ENCODE results near the gene GPR101. TPM values are rescaled to one million over a fixed set of nuclear protein-coding genes. Genes with fewer than 3 reads are reported as not detected.
A peak's percentile ranks its signal among the peaks of the same experiment; 100 is the strongest.

Gene GPR101
- total RNA-seq: 1 to 10 TPM in 1 of 5 donors, not detected in 4; 1.1 TPM
- not detected for total RNA-seq (2013)
- 0 to 2.3 (median 0.22) reads per million in 29 experiments for total RNA-seq

- 3% methylated on average over 60 of the region's 68 CpGs for WGBS (ENCODE audit: insufficient coverage)
These were observed at the start of gene GPR101 for GRCh38 chrX:137033774-137034507. TSS of gene GPR101 (minus strand) at chrX:137033995. CDS start at chrX:137031674, 2,321 bp downstream.

GRCh38 chrX:137081239-137081638 is 47.4 kb upstream of the GPR101 start:
- Histone ChIP-seq H3K4me3 (ENCODE audit: control insufficient read depth in 1 of 2, extremely low read depth in 1 of 2, low read length in 1 of 2) (no peak overlapping the region), H3K4me1 (ENCODE audit: control insufficient read depth in 1 of 2, extremely low read depth in 1 of 2, insufficient read depth in 2 of 2, low read length in 2 of 2) (no peaks in the 10 kb centered on the region), H3K27me3 (replicated peaks in 1 of 2; ENCODE audit: control insufficient read depth in 2 of 2, extremely low read depth in 1 of 2, insufficient read depth in 2 of 2, low read length in 1 of 2) (peaks cover 0 to 2% of the 10 kb centered on the region in 2 experiments), H3K9me3 (no peaks in the 10 kb centered on the region), H3K36me3 (ENCODE audit: control insufficient read depth in 2 of 2, extremely low read depth in 1 of 2, insufficient read depth in 1 of 2, low read length in 1 of 2) (no peaks in the 10 kb centered on the region), H3K27ac (ENCODE audit: low read length) (no peak overlapping the region)
- H3K27ac Mint-ChIP-seq: no peak overlapping the region
- CTCF ChIA-PET: no interaction called here
- DNase-seq (no peak), ATAC-seq (replicated peaks in 1 of 4) (no peak)
- H3K27me3 Mint-ChIP-seq: peaks cover 11 to 45% of the 10 kb centered on the region in 2 donors
- H3K4me3 Mint-ChIP-seq: no peak overlapping the region
- no peaks in the 10 kb centered on the region for H3K4me1 Mint-ChIP-seq
- POLR2A ChIA-PET: no interaction called here
- H3K9me3 Mint-ChIP-seq: no peaks in the 10 kb centered on the region
- no CpG with 5 or more reads among the region's 2 CpGs for WGBS (ENCODE audit: insufficient coverage)
- no peaks in the 10 kb centered on the region for H3K36me3 Mint-ChIP-seq

More at GRCh38 chrX:137033774-137034507, at the start of gene GPR101:
- H3K27ac Mint-ChIP-seq: no peak within 1 kb of the TSS
- DNase-seq (peak in 1 of 35 experiments; percentile 27), ATAC-seq (replicated peaks in 1 of 4) (peak in 3 of 4 experiments; percentile 47 to 55 (median 50))
- no peaks in the 10 kb centered on the region for H3K36me3 Mint-ChIP-seq
- Histone ChIP-seq H3K9me3 (no peaks in the 10 kb centered on the region), H3K4me1 (ENCODE audit: control insufficient read depth in 1 of 2, extremely low read depth in 1 of 2, insufficient read depth in 2 of 2, low read length in 2 of 2) (peaks cover 2 to 28% of the 10 kb centered on the region in 2 experiments), H3K36me3 (ENCODE audit: control insufficient read depth in 2 of 2, extremely low read depth in 1 of 2, insufficient read depth in 1 of 2, low read length in 1 of 2) (no peaks in the 10 kb centered on the region), H3K4me3 (ENCODE audit: control insufficient read depth in 1 of 2, extremely low read depth in 1 of 2, low read length in 1 of 2) (peak within 1 kb of the TSS in 1 of 2 donors; percentile 67), H3K27ac (ENCODE audit: low read length) (no peak within 1 kb of the TSS), H3K27me3 (replicated peaks in 1 of 2; ENCODE audit: control insufficient read depth in 2 of 2, extremely low read depth in 1 of 2, insufficient read depth in 2 of 2, low read length in 1 of 2) (peaks cover 20 to 42% of the 10 kb centered on the region in 2 experiments)
- H3K27me3 Mint-ChIP-seq: peaks cover 42 to 47% of the 10 kb centered on the region in 2 donors
- H3K9me3 Mint-ChIP-seq: no peaks in the 10 kb centered on the region
- ChIA-PET POLR2A (no interaction called here), CTCF (interaction anchor here in 1 of 2 donors (1.0 kb wide), 1 partner anchor 19 kb away, joined by 3 read pairs; no protein-coding TSS in a partner anchor)
- H3K4me3 Mint-ChIP-seq: peak within 1 kb of the TSS; percentile 40 to 48 (median 45)
- peaks cover 7 to 15% (median 11%) of the 10 kb centered on the region in 3 donors for H3K4me1 Mint-ChIP-seq

DNA sequence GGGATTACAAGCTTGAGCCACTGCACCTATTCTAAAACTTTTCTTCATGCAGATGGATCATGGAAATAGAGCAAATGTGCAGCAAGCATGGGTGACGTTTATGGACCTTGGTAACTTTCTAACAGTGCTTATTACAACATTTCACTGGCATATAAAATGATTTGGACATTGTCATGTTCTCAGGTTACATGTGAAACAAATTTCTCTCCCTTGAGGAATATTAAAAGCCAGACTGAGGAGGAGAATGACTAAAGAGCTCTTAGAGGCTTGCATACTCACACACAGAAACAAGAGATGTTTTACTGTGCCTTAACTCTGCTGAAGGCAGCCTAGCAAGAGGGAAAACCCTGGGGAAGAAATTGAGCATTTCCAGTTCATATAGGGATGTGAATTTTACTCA is 38.6 kb upstream of the GPR101 start:
- Histone ChIP-seq H3K4me1 (ENCODE audit: control insufficient read depth in 1 of 2, extremely low read depth in 1 of 2, insufficient read depth in 2 of 2, low read length in 2 of 2) (no peaks in the 10 kb centered on the region), H3K36me3 (ENCODE audit: control insufficient read depth in 2 of 2, extremely low read depth in 1 of 2, insufficient read depth in 1 of 2, low read length in 1 of 2) (no peaks in the 10 kb centered on the region), H3K4me3 (ENCODE audit: control insufficient read depth in 1 of 2, extremely low read depth in 1 of 2, low read length in 1 of 2) (no peak overlapping the region), H3K27ac (ENCODE audit: low read length) (no peak overlapping the region), H3K27me3 (replicated peaks in 1 of 2; ENCODE audit: control insufficient read depth in 2 of 2, extremely low read depth in 1 of 2, insufficient read depth in 2 of 2, low read length in 1 of 2) (no peaks in the 10 kb centered on the region), H3K9me3 (no peaks in the 10 kb centered on the region)
- Mint-ChIP-seq H3K27me3 (peaks cover 4 to 9% of the 10 kb centered on the region in 2 donors), H3K4me1 (no peaks in the 10 kb centered on the region), H3K4me3 (no peak overlapping the region), H3K9me3 (no peaks in the 10 kb centered on the region), H3K36me3 (no peaks in the 10 kb centered on the region), H3K27ac (no peak overlapping the region)
- DNase-seq (no peak), ATAC-seq (replicated peaks in 1 of 4) (no peak)
- ChIA-PET CTCF (no interaction called here), POLR2A (no interaction called here)
- no CpG with 5 or more reads among the region's 1 CpG for WGBS (ENCODE audit: insufficient coverage)

DNA sequence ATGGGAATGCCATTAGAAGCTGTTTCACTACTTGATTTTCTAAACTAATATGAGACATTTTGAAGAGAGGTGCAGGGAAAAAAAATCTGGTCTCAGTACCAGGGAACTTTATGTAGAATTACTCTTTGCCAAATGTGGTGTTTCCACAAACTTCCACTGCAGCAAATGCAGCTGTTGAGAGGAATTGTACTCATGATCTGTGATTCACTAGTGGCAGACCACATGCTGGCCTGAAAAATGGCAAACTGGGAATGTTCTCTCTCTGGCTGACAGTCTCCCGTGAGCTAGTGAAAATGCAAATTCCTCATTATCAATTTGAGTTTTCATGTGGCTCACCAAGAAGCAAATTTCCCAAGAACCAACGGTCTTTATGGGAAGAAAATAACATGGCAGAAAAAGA is 37.8 kb upstream of the GPR101 start:
- Mint-ChIP-seq H3K36me3 (no peaks in the 10 kb centered on the region), H3K27ac (no peak overlapping the region), H3K4me1 (no peaks in the 10 kb centered on the region), H3K4me3 (no peak overlapping the region), H3K27me3 (peaks cover 4 to 9% of the 10 kb centered on the region in 2 donors), H3K9me3 (no peaks in the 10 kb centered on the region)
- DNase-seq (no peak), ATAC-seq (replicated peaks in 1 of 4) (no peak)
- CTCF ChIA-PET: no interaction called here
- Histone ChIP-seq H3K9me3 (no peaks in the 10 kb centered on the region), H3K36me3 (ENCODE audit: control insufficient read depth in 2 of 2, extremely low read depth in 1 of 2, insufficient read depth in 1 of 2, low read length in 1 of 2) (no peaks in the 10 kb centered on the region), H3K4me3 (ENCODE audit: control insufficient read depth in 1 of 2, extremely low read depth in 1 of 2, low read length in 1 of 2) (no peak overlapping the region), H3K4me1 (ENCODE audit: control insufficient read depth in 1 of 2, extremely low read depth in 1 of 2, insufficient read depth in 2 of 2, low read length in 2 of 2) (no peaks in the 10 kb centered on the region), H3K27ac (ENCODE audit: low read length) (no peak overlapping the region), H3K27me3 (replicated peaks in 1 of 2; ENCODE audit: control insufficient read depth in 2 of 2, extremely low read depth in 1 of 2, insufficient read depth in 2 of 2, low read length in 1 of 2) (no peaks in the 10 kb centered on the region)
- POLR2A ChIA-PET: no interaction called here
- no CpG with 5 or more reads among the region's 2 CpGs for WGBS (ENCODE audit: insufficient coverage)

DNA sequence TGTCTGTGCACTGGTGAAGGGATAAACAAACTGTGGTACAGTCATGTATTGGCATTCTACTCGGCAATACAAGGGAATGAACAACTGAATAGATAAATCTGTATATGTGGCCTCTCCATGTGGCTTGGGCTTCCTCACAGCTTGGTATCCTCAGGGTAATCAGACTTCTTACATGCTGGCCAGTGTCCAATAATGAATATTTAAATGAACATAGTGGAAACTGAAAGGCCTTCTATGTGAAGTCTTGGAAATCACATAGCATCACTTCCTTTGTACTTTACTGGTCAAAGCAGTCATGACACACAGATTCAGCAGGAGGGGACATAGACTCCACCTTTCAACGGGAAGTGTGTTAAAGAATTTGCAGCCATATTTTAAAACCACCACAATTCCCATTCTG is 33.4 kb upstream of the GPR101 start:
- DNase-seq: no peak
- H3K27ac Mint-ChIP-seq: no peak overlapping the region
- H3K27me3 Mint-ChIP-seq: peaks cover 3 to 24% of the 10 kb centered on the region in 2 donors
- no peak overlapping the region for H3K27ac ChIP-seq (ENCODE audit: low read length)
- no peaks in the 10 kb centered on the region for H3K36me3 ChIP-seq (ENCODE audit: control insufficient read depth in 2 of 2, extremely low read depth in 1 of 2, insufficient read depth in 1 of 2, low read length in 1 of 2)
- no peak for ATAC-seq (replicated peaks in 1 of 4)
- no peak overlapping the region for H3K4me3 Mint-ChIP-seq
- no peak overlapping the region for H3K4me3 ChIP-seq (ENCODE audit: control insufficient read depth in 1 of 2, extremely low read depth in 1 of 2, low read length in 1 of 2)
- H3K4me1 Mint-ChIP-seq: no peaks in the 10 kb centered on the region
- H3K4me1 ChIP-seq (ENCODE audit: control insufficient read depth in 1 of 2, extremely low read depth in 1 of 2, insufficient read depth in 2 of 2, low read length in 2 of 2): no peaks in the 10 kb centered on the region
- no peaks in the 10 kb centered on the region for H3K9me3 ChIP-seq
- H3K36me3 Mint-ChIP-seq: no peaks in the 10 kb centered on the region
- CTCF ChIA-PET: no interaction called here
- POLR2A ChIA-PET: no interaction called here
- H3K27me3 ChIP-seq (replicated peaks in 1 of 2; ENCODE audit: control insufficient read depth in 2 of 2, extremely low read depth in 1 of 2, insufficient read depth in 2 of 2, low read length in 1 of 2): no peaks in the 10 kb centered on the region
- WGBS (ENCODE audit: insufficient coverage): no CpG with 5 or more reads among the region's 2 CpGs
- H3K9me3 Mint-ChIP-seq: no peaks in the 10 kb centered on the region

- Histone ChIP-seq H3K9me3 (no peaks in the 10 kb centered on the region), H3K4me3 (ENCODE audit: control insufficient read depth in 1 of 2, extremely low read depth in 1 of 2, low read length in 1 of 2) (no peak overlapping the region), H3K27me3 (replicated peaks in 1 of 2; ENCODE audit: control insufficient read depth in 2 of 2, extremely low read depth in 1 of 2, insufficient read depth in 2 of 2, low read length in 1 of 2) (peaks cover 0 to 3% of the 10 kb centered on the region in 2 experiments), H3K36me3 (ENCODE audit: control insufficient read depth in 2 of 2, extremely low read depth in 1 of 2, insufficient read depth in 1 of 2, low read length in 1 of 2) (no peaks in the 10 kb centered on the region), H3K27ac (ENCODE audit: low read length) (no peak overlapping the region), H3K4me1 (ENCODE audit: control insufficient read depth in 1 of 2, extremely low read depth in 1 of 2, insufficient read depth in 2 of 2, low read length in 2 of 2) (no peaks in the 10 kb centered on the region)
- Mint-ChIP-seq H3K27me3 (peaks cover 4 to 32% of the 10 kb centered on the region in 2 donors), H3K36me3 (no peaks in the 10 kb centered on the region), H3K27ac (no peak overlapping the region), H3K9me3 (no peaks in the 10 kb centered on the region), H3K4me3 (no peak overlapping the region), H3K4me1 (no peaks in the 10 kb centered on the region)
- DNase-seq (no peak), ATAC-seq (replicated peaks in 1 of 4) (no peak)
- no CpG with 5 or more reads among the region's 4 CpGs for WGBS (ENCODE audit: insufficient coverage)
- POLR2A ChIA-PET: no interaction called here
- CTCF ChIA-PET: no interaction called here
These were observed 29.3 kb upstream of the GPR101 start for GRCh38 chrX:137062915-137063617.
